Neural progenitor cell (in vitro differentiated cells): ENCODE results near the gene RGS9.

Source experiments
- CTCF ChIP-seq: fragments of 200-600 bp; sonication (generic); IDR thresholded peaks from 2 replicates; pipeline ENCODE4 v1.5.1; 2017; ENCODE audit warnings: antibody characterized with exemption, mild to moderate bottlenecking
- EZH2 ChIP-seq: fragments of 200-600 bp; sonication (generic); IDR thresholded peaks from 2 replicates; pipeline ENCODE4 v1.6.1; 2017; ENCODE audit warnings: antibody characterized with exemption, mild to moderate bottlenecking, moderate library complexity

GRCh38 chr17:65158041-65158440, 20.9 kb downstream of the RGS9 start:
- no peak for TF ChIP-seq EZH2
- TF ChIP-seq CTCF = no peak
